Pancreas (tissue), 10 donors: ENCODE results near the gene EFNB2. TPM values are rescaled to one million over a fixed set of nuclear protein-coding genes. Genes with fewer than 3 reads are reported as not detected.

Source experiments
- ATAC-seq, 4 donors: fragments of 200-7000 bp; cut with Tn5 transposase; one replicate each; pipeline versions ENCODE4 v1.8.0 to v1.9.1; 2020; ENCODE audit warnings: mild to moderate bottlenecking in 4 of 4, moderate library complexity in 4 of 4
- DNase-seq, 6 donors: peaks; one replicate each; pipeline ENCODE4 v3.0.0-alpha.2; 2020
- FAIRE-seq: peaks from 2 replicates; lab custom pipeline; 2012; peaks lifted over from hg19 to GRCh38; lab: Jason Lieb, UNC
- H3K27ac ChIP-seq, 4 donors: fragments of 200-600 bp; sonication (generic); 1 replicate in 3 of 4; 2 replicates in 1 of 4; pipeline versions ENCODE4 v1.5.0 to v1.8.0; 2020
- H3K27me3 ChIP-seq, 4 donors: fragments of 200-600 bp; one replicate each; pipeline ENCODE4 v1.8.0; 2021
- H3K36me3 ChIP-seq, 3 donors: fragments of 200-600 bp; sonication (generic) in 1 of 3; one replicate each; pipeline versions ENCODE4 v1.5.0 to v1.8.0; 2020 to 2021
- H3K4me1 ChIP-seq, 3 donors: fragments of 200-600 bp; one replicate each; pipeline ENCODE4 v1.8.0; 2021
- H3K4me3 ChIP-seq, 4 donors: fragments of 200-600 bp; sonication (generic) in 2 of 4; one replicate each; pipeline versions ENCODE4 v1.5.0 to v1.8.0; 2020 to 2021
- H3K9me3 ChIP-seq, 4 donors: fragments of 200-600 bp; one replicate each; pipeline ENCODE4 v1.8.0; 2021
- WGBS, 2 donors: extraction: QIAGEN DNeasy Blood & Tissue Kit; methylation state at CpG; one replicate each; pipeline ENCODE4 v1.1.7; 2013; 5-methylcytosine and 5-hydroxymethylcytosine counted together
- intact Hi-C, 3 donors: fragments of 100-400 bp; cut with DNase I; formaldehyde crosslinking; loops; one replicate each; pipeline versions ENCODE4 v1.11.1 to v1.14.2; 2022
- polyA plus RNA-seq, 2 donors: library from polyadenylated mRNA; stranded (reverse); fragments of 200-250 nt; gene quantifications; one replicate each; pipeline ENCODE4 v1.2.3, GENCODE V29; 2013
- total RNA-seq, 6 donors: library from RNA; stranded (reverse); fragmentation: NEBNext Ultra II Directional in 4 of 6; extraction: Animal tissue kit (Norgen Biotek cat#: 25700) in 4 of 6; gene quantifications; one replicate each; pipeline versions ENCODE4 v1.2.1 to v1.2.4, GENCODE V29; 2021 to 2023
- TF ChIP-seq, protein P1 (sequence below), 4 donors: fragments of 200-600 bp; sonication (generic) in 3 of 4; IDR thresholded peaks; one replicate each; pipeline versions ENCODE4 v1.5.0 to v1.8.0; 2021; ENCODE audit warnings: antibody characterized with exemption in 4 of 4
- donor health status: healthy with polysubstance abuse.
- donor health status: DM: no; HTN: no; CAD: no; lungs with moderate emphysema.
- donor health status: DM: no; HTN: no; CAD: no.
- donor health status: control.
- donor health status: control.
- donor health status: Bipolar disorder and iron deficiency.
- donor health status: DM: yes; HTN: yes; CAD: no.
- donor health status: DM: no; HTN: no; CAD: no.
- donor health status: DM: no; HTN: no; CAD: no.
- donor health status: DM: yes; HTN: yes; CAD: no.

The EFNB2 gene
- total and polyA plus RNA-seq, 8 donors, result 2.4 to 8.0 (median 3.0) TPM

DNA sequence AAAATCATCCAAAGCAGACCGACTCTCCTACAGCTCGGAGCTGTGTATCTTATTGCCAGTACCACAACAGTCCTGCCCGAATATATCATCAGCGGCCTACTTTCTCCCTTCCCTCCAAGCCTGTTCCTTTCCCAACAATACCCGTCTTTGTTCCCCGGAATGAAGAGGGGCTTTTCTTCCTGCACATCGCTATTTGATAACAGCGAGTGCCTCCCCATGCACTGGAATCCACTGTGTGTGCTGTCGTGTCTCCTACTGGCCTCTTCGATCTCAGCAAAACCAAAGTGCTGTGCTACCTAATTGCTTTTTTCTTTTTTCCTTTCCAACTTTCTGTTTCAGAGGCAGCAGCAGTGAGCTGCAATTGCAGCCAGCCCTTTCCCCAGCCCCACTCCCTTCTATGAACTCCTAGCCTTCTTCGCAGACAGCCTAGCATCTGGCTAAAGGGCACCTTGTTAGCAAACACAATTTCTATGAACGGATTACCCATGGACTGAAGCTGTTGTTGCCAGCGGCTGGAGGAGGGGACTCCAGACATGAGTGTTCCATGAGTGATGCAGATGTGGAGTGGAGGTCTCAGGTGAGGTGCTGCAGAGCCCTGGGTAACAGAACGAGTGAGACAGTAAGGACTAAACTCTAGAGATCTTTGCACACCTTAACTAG lies 43.4 kb downstream of the EFNB2 start:
- WGBS, 2 donors, result 77 to 80% methylated on average over 14 of the region's 14 CpGs
- no peak for DNase-seq
- H3K27me3 ChIP-seq, result no peaks in the 10 kb centered on the region
- H3K27ac ChIP-seq, result no peak overlapping the region
- H3K4me1 ChIP-seq, result no peaks in the 10 kb centered on the region
- H3K9me3 ChIP-seq, result no peaks in the 10 kb centered on the region
- intact Hi-C loops, result no loop called here
- TF ChIP-seq, protein P1, sequence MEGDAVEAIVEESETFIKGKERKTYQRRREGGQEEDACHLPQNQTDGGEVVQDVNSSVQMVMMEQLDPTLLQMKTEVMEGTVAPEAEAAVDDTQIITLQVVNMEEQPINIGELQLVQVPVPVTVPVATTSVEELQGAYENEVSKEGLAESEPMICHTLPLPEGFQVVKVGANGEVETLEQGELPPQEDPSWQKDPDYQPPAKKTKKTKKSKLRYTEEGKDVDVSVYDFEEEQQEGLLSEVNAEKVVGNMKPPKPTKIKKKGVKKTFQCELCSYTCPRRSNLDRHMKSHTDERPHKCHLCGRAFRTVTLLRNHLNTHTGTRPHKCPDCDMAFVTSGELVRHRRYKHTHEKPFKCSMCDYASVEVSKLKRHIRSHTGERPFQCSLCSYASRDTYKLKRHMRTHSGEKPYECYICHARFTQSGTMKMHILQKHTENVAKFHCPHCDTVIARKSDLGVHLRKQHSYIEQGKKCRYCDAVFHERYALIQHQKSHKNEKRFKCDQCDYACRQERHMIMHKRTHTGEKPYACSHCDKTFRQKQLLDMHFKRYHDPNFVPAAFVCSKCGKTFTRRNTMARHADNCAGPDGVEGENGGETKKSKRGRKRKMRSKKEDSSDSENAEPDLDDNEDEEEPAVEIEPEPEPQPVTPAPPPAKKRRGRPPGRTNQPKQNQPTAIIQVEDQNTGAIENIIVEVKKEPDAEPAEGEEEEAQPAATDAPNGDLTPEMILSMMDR (IDR thresholded peaks at IDR 0.05), result no peak
- peaks cover 0 to 5% (median 0%) of the 10 kb centered on the region in 3 donors for H3K36me3 ChIP-seq
- ATAC-seq, result no peak
- no peak overlapping the region for H3K4me3 ChIP-seq
- FAIRE-seq, result no peak

DNA sequence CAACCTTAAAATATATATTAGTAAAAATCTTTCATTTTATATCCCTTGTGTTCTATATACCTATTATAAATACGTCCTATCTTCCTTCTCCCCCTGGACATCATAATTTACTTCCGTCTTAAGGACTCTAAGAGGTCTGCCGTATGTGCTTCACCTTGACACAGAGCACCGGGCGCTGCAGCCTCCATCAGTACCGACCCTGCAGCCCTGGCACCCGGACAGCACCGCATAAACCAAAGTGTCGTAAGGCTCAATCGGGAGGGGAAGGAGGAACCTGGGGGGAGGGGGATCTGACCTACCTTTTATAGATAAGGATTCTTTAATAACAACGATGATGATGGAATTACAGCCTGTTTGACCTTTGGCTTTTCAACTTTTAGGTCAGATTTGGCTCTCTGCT lies 44.0 kb downstream of the EFNB2 start:
- 68 to 74% methylated on average over 11 of the region's 11 CpGs for WGBS, 2 donors
- TF ChIP-seq, protein P1 (IDR thresholded peaks at IDR 0.05), result no peak
- Histone ChIP-seq H3K27ac (no peak overlapping the region), H3K9me3 (no peaks in the 10 kb centered on the region), H3K27me3 (no peaks in the 10 kb centered on the region), H3K4me3 (no peak overlapping the region), H3K4me1 (no peaks in the 10 kb centered on the region), H3K36me3 (peaks cover 0 to 5% (median 0%) of the 10 kb centered on the region in 3 donors)
- intact Hi-C loops, result no loop called here
- ATAC-seq, result no peak
- DNase-seq, result no peak
- FAIRE-seq, result no peak

DNA sequence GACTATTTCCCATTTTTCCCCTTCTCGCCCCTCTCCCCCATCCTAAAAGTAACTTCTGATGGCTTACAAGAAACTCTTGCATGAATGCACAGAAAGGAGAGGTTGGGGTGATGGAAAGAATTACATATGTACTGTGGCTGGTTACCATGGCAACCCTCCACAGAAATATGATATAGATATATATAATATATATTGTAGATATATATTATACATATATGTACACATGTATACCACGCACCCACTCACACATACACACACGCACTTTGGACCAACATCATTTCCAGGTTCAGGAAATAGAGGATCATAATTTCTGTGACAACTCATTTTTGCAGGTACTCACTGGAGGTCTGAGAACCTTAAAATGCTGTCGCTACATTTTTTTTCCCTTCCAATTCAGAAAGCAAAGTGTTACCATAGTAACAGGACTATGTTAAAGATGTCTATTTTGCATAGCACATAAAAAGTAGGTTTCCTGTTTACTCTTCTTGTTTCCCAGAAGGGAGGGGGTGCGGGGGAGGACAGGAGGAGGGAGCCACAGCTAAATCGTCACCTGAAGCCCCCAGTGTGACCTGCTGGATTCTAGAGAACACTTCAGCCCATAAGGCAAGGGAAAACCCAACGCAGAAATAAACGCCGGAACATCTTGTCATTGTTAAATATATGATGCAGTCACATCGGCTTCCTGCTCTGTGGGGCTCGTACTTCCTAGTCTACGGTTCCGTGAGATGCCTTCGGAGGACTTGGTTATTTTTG lies 44.7 kb downstream of the EFNB2 start:
- FAIRE-seq (no peak), ATAC-seq (no peak), DNase-seq (no peak)
- intact Hi-C loops, result no loop called here
- Histone ChIP-seq H3K36me3 (peaks cover 0 to 5% (median 0%) of the 10 kb centered on the region in 3 donors), H3K4me3 (no peak overlapping the region), H3K27ac (no peak overlapping the region), H3K9me3 (no peaks in the 10 kb centered on the region), H3K4me1 (no peaks in the 10 kb centered on the region), H3K27me3 (no peaks in the 10 kb centered on the region)
- WGBS, 2 donors, result 79 to 85% methylated on average over 14 of the region's 14 CpGs
- TF ChIP-seq, protein P1 (IDR thresholded peaks at IDR 0.05), result no peak

DNA sequence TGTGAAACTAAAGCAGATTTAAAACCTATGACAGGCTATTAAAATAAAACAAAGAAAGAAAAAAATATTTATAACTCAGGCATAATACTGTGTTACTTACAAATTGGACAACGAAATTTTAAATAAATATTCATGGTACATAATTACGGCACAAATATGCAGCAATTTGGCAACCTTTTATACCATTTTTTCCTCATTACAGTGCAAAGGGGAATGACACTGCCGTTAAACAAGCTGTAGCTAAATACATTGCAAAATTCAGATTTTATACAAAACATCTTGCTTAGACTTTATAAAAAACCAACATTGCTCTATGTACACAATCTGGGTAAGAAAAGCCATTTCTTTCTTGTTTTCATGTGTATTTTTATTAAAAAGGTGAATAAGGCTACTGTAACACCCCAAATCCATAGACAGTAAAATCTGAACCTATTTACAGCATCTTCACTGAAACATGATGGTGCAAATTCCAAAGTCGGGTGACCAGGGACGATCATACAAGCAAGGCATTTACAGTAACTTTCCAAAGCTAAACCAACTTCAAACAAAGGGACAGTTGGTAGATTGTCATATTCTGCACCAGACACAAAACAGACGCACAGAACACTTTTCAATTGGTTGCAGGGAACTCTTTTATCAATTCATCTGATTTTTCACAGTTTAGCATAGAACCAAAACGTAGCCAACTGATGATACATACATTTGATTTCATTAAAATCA lies 45.5 kb downstream of the EFNB2 start:
- TF ChIP-seq, protein P1 (IDR thresholded peaks at IDR 0.05), result no peak
- no peak overlapping the region for H3K4me3 ChIP-seq
- FAIRE-seq, result no peak
- H3K36me3 ChIP-seq, result peaks cover 0 to 5% (median 0%) of the 10 kb centered on the region in 3 donors
- H3K27ac ChIP-seq, result no peak overlapping the region
- 66 to 74% methylated on average over 7 of the region's 7 CpGs for WGBS, 2 donors
- H3K27me3 ChIP-seq, result no peaks in the 10 kb centered on the region
- H3K9me3 ChIP-seq, result no peaks in the 10 kb centered on the region
- ATAC-seq, result no peak
- no peaks in the 10 kb centered on the region for H3K4me1 ChIP-seq
- no peak for DNase-seq
- intact Hi-C loops, result no loop called here
